Esophagus squamous epithelium (tissue), 4 donors: ENCODE data around the gene PAM.

Source experiments
- CTCF ChIP-seq, 6 experiments: fragments of 450-650 bp in 4 of 6; fragments of 200-600 bp in 2 of 6; sonication (generic) in 2 of 6; IDR thresholded peaks; one replicate each; pipeline ENCODE4 v1.5.1; 2016 to 2019; ENCODE audit warnings: antibody characterized with exemption in 6 of 6, mild to moderate bottlenecking in 4 of 6, moderate library complexity in 4 of 6
- POLR2A ChIP-seq, 4 donors: fragments of 450-650 bp; IDR thresholded peaks; one replicate each; pipeline ENCODE4 v1.6.1; 2017; ENCODE audit warnings: antibody characterized with exemption in 4 of 4, mild to moderate bottlenecking in 4 of 4, moderate library complexity in 3 of 4

- TF ChIP-seq CTCF (IDR thresholded peaks at IDR 0.05) = no peak
- TF ChIP-seq POLR2A (IDR thresholded peaks at IDR 0.05) = no peak
These were observed 101.3 kb downstream of the PAM start for GRCh38 chr5:102856389-102856777.
